ENCODE data around the gene MRPL48.
A peak's percentile ranks its signal among the peaks of the same experiment; 100 is the strongest.

Gene MRPL48

DNA sequence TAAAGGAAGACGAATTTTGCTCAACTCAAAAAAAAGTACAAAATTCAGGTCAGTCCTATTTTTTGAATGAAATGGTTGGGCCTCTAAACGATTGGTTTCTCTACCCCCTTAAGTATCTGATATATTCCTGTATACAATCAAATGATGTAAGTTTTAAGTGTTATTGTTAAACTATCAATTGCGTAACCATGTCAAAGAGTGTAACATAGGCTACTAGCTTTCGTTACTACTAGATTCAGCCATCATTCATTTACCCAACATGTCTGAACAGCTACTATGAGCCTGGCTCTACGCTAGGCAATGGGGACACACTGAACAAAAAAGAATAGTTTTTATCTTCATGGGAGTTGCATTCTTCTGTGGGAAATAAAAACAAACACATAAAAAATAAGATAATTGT is 30.1 kb upstream of the MRPL48 start:
- Histone ChIP-seq H3K27me3 (ENCODE audit: control insufficient read depth in 3 of 3, insufficient read depth in 3 of 3, low read depth in 1 of 3, low read length in 3 of 3) (no peaks in the 10 kb centered on the region), H3K79me1 (ENCODE audit: low read depth, low read length) (no peaks in the 10 kb centered on the region), H3K27ac (replicated peaks; ENCODE audit: low read length) (no peak overlapping the region), H3K4me3 (ENCODE audit: low read length in 2 of 2) (no peak overlapping the region), H2BK120ac (ENCODE audit: low read depth, low read length) (no peak overlapping the region), H3K4me2 (ENCODE audit: insufficient read depth, low read length, poor library complexity, severe bottlenecking) (no peak overlapping the region), H3K18ac (ENCODE audit: low read length) (no peak overlapping the region), H3K14ac (ENCODE audit: low read length) (no peak overlapping the region), H3K36me3 (replicated peaks in 1 of 2; ENCODE audit: control insufficient read depth in 2 of 2, insufficient read depth in 2 of 2, low read length in 2 of 2) (peaks cover 0 to 8% of the 10 kb centered on the region in 2 donors), H3K4me1 (ENCODE audit: control insufficient read depth in 2 of 2, insufficient read depth in 1 of 2, low read depth in 1 of 2, low read length in 2 of 2) (peaks cover 3 to 7% of the 10 kb centered on the region in 2 donors), H2BK5ac (ENCODE audit: low read length) (no peak overlapping the region), H4K8ac (ENCODE audit: low read depth, low read length) (no peak overlapping the region), H3K9me3 (replicated peaks in 1 of 2; ENCODE audit: control insufficient read depth in 2 of 2, insufficient read depth in 1 of 2, low read depth in 1 of 2, low read length in 2 of 2) (no peaks in the 10 kb centered on the region), H2BK15ac (ENCODE audit: low read length) (no peak overlapping the region), H2AK5ac (ENCODE audit: low read depth, low read length) (no peak overlapping the region), H2AFZ (ENCODE audit: low read length) (no peak overlapping the region), H3K4ac (ENCODE audit: low read length) (no peak overlapping the region), H3K23ac (ENCODE audit: low read depth, low read length, poor library complexity) (no peak overlapping the region), H3K9ac (ENCODE audit: low read depth, low read length, poor library complexity) (no peak overlapping the region), H2BK12ac (ENCODE audit: low read length) (no peak overlapping the region), H4K91ac (ENCODE audit: low read depth, low read length, poor library complexity) (no peak overlapping the region)
- no CpG with 5 or more reads among the region's 5 CpGs for WGBS, 2 donors (ENCODE audit: extremely low coverage in 2 of 2, insufficient read length in 2 of 2, insufficient replicate concordance in 1 of 2)
- DNase-seq (ENCODE audit: low spot score): no peak

DNA sequence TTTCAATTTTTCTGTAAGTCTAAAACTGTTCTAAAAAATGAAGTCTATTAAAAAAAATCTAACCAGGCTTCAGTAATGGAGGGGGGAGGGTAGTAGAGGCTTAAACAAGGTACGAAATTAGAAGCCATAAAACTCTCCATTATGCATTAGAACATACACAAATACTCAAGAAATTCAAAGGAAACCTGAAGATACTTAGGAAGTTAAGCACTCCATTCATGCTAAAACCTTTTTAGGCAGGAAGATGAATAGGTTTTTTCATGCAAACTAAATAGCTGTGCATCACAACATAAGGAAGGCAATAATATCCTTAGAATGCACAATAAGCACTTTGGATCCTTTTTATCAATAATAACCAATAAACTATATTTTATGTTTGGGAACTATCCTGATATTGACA is 29.2 kb upstream of the MRPL48 start:
- no peak overlapping the region for H4K8ac ChIP-seq (ENCODE audit: low read depth, low read length)
- no peak overlapping the region for H3K18ac ChIP-seq (ENCODE audit: low read length)
- no peak overlapping the region for H2BK15ac ChIP-seq (ENCODE audit: low read length)
- peaks cover 3 to 7% of the 10 kb centered on the region in 2 donors for H3K4me1 ChIP-seq (ENCODE audit: control insufficient read depth in 2 of 2, insufficient read depth in 1 of 2, low read depth in 1 of 2, low read length in 2 of 2)
- WGBS, 2 donors (ENCODE audit: extremely low coverage in 2 of 2, insufficient read length in 2 of 2, insufficient replicate concordance in 1 of 2): no CpG with 5 or more reads among the region's 1 CpG
- H3K9ac ChIP-seq (ENCODE audit: low read depth, low read length, poor library complexity): no peak overlapping the region
- H2BK120ac ChIP-seq (ENCODE audit: low read depth, low read length): no peak overlapping the region
- no peak overlapping the region for H3K4me2 ChIP-seq (ENCODE audit: insufficient read depth, low read length, poor library complexity, severe bottlenecking)
- no peak overlapping the region for H2BK12ac ChIP-seq (ENCODE audit: low read length)
- H3K27ac ChIP-seq (replicated peaks; ENCODE audit: low read length): no peak overlapping the region
- no peak overlapping the region for H3K14ac ChIP-seq (ENCODE audit: low read length)
- no peaks in the 10 kb centered on the region for H3K9me3 ChIP-seq (replicated peaks in 1 of 2; ENCODE audit: control insufficient read depth in 2 of 2, insufficient read depth in 1 of 2, low read depth in 1 of 2, low read length in 2 of 2)
- H3K36me3 ChIP-seq (replicated peaks in 1 of 2; ENCODE audit: control insufficient read depth in 2 of 2, insufficient read depth in 2 of 2, low read length in 2 of 2): peaks cover 0 to 8% of the 10 kb centered on the region in 2 donors
- H3K27me3 ChIP-seq (ENCODE audit: control insufficient read depth in 3 of 3, insufficient read depth in 3 of 3, low read depth in 1 of 3, low read length in 3 of 3): no peaks in the 10 kb centered on the region
- no peak overlapping the region for H3K23ac ChIP-seq (ENCODE audit: low read depth, low read length, poor library complexity)
- H3K4ac ChIP-seq (ENCODE audit: low read length): no peak overlapping the region
- no peak overlapping the region for H2BK5ac ChIP-seq (ENCODE audit: low read length)
- no peak overlapping the region for H2AK5ac ChIP-seq (ENCODE audit: low read depth, low read length)
- no peak overlapping the region for H2AFZ ChIP-seq (ENCODE audit: low read length)
- no peak overlapping the region for H4K91ac ChIP-seq (ENCODE audit: low read depth, low read length, poor library complexity)
- DNase-seq (ENCODE audit: low spot score): no peak
- peak overlapping the region in 1 of 2 donors; percentile 63 for H3K4me3 ChIP-seq (ENCODE audit: low read length in 2 of 2)
- no peaks in the 10 kb centered on the region for H3K79me1 ChIP-seq (ENCODE audit: low read depth, low read length)

DNA sequence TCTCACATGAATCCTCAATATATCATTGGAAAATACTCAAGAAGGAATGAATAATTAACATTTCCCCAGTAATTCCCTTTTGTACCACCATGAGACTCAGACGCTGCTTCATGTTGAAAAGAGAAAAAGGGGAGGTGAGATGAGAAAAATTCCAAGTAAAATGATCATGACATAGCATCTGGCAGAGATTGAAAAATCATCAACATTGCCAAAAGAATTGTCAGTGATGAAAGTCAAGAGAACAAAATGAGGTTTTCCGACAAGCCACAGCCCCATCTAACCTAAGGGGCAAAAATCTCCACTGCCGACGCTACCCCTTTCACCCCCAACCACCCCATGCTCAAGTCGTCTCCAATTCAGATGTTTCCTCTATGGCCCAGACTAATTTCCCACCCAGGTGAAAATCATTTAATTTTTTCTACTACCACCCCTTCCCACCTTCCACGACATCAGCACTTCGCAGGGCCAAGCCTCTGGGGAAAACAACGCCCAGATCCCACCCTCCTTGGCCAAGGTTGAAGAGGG is 28.0 kb upstream of the MRPL48 start:
- Histone ChIP-seq H2AFZ (ENCODE audit: low read length) (peak overlapping the region; percentile 85), H3K4me2 (ENCODE audit: insufficient read depth, low read length, poor library complexity, severe bottlenecking) (peak overlapping the region; percentile 69), H3K9me3 (replicated peaks in 1 of 2; ENCODE audit: control insufficient read depth in 2 of 2, insufficient read depth in 1 of 2, low read depth in 1 of 2, low read length in 2 of 2) (no peaks in the 10 kb centered on the region), H3K23ac (ENCODE audit: low read depth, low read length, poor library complexity) (no peak overlapping the region), H3K14ac (ENCODE audit: low read length) (no peak overlapping the region), H3K4ac (ENCODE audit: low read length) (no peak overlapping the region), H2AK5ac (ENCODE audit: low read depth, low read length) (peak overlapping the region; percentile 70), H3K4me1 (ENCODE audit: control insufficient read depth in 2 of 2, insufficient read depth in 1 of 2, low read depth in 1 of 2, low read length in 2 of 2) (peaks cover 4 to 7% of the 10 kb centered on the region in 2 donors), H3K27ac (replicated peaks; ENCODE audit: low read length) (no peak overlapping the region), H2BK12ac (ENCODE audit: low read length) (no peak overlapping the region), H3K4me3 (ENCODE audit: low read length in 2 of 2) (peak overlapping the region; percentile 63 to 96), H3K9ac (ENCODE audit: low read depth, low read length, poor library complexity) (peak overlapping the region; percentile 99), H3K36me3 (replicated peaks in 1 of 2; ENCODE audit: control insufficient read depth in 2 of 2, insufficient read depth in 2 of 2, low read length in 2 of 2) (no peaks in the 10 kb centered on the region), H4K91ac (ENCODE audit: low read depth, low read length, poor library complexity) (no peak overlapping the region), H4K8ac (ENCODE audit: low read depth, low read length) (no peak overlapping the region), H3K18ac (ENCODE audit: low read length) (peak overlapping the region; percentile 99), H2BK5ac (ENCODE audit: low read length) (no peak overlapping the region), H2BK15ac (ENCODE audit: low read length) (no peak overlapping the region), H3K27me3 (ENCODE audit: control insufficient read depth in 3 of 3, insufficient read depth in 3 of 3, low read depth in 1 of 3, low read length in 3 of 3) (no peaks in the 10 kb centered on the region), H3K79me1 (ENCODE audit: low read depth, low read length) (no peaks in the 10 kb centered on the region), H2BK120ac (ENCODE audit: low read depth, low read length) (no peak overlapping the region)
- DNase-seq (ENCODE audit: low spot score): no peak
- no CpG with 5 or more reads among the region's 8 CpGs for WGBS, 2 donors (ENCODE audit: extremely low coverage in 2 of 2, insufficient read length in 2 of 2, insufficient replicate concordance in 1 of 2)

DNA sequence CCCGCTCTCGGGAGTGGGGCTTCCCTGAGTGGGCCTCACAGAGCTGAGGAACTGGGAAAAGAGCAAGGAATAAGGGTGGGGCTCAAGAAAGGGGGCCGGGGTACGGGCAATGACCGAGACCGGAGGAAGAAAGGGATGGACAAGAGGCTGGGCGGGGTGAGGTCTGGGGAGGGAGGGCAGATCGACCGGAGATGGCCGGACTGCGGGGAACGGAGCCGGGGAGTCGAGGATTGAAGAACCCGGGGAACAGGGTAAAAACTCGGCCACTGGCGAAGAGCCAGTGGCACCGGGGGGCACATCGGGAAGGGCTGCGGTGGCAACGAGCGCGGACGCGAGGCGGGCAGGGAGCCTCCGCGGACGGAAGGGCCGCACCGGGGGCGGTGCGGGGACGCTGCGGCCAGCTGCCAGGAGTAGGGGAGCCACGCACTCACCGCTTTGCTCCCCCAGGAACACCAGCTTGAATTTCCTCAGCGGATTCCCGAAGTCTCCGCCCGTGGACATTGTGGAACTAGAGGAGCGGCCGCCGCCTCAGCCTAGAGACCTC is 27.5 kb upstream of the MRPL48 start:
- Histone ChIP-seq H3K79me1 (ENCODE audit: low read depth, low read length) (no peaks in the 10 kb centered on the region), H3K23ac (ENCODE audit: low read depth, low read length, poor library complexity) (peak overlapping the region; percentile 76), H3K4me3 (ENCODE audit: low read length in 2 of 2) (peak overlapping the region; percentile 63 to 96), H4K91ac (ENCODE audit: low read depth, low read length, poor library complexity) (no peak overlapping the region), H2BK120ac (ENCODE audit: low read depth, low read length) (no peak overlapping the region), H3K27ac (replicated peaks; ENCODE audit: low read length) (peak overlapping the region; percentile 91), H4K8ac (ENCODE audit: low read depth, low read length) (no peak overlapping the region), H3K4me2 (ENCODE audit: insufficient read depth, low read length, poor library complexity, severe bottlenecking) (peak overlapping the region; percentile 69), H2BK5ac (ENCODE audit: low read length) (peak overlapping the region; percentile 97), H3K14ac (ENCODE audit: low read length) (peak overlapping the region; percentile 79), H2BK12ac (ENCODE audit: low read length) (no peak overlapping the region), H3K4me1 (ENCODE audit: control insufficient read depth in 2 of 2, insufficient read depth in 1 of 2, low read depth in 1 of 2, low read length in 2 of 2) (peaks cover 4 to 7% of the 10 kb centered on the region in 2 donors), H3K27me3 (ENCODE audit: control insufficient read depth in 3 of 3, insufficient read depth in 3 of 3, low read depth in 1 of 3, low read length in 3 of 3) (no peaks in the 10 kb centered on the region), H2AK5ac (ENCODE audit: low read depth, low read length) (peak overlapping the region; percentile 70), H2BK15ac (ENCODE audit: low read length) (peak overlapping the region; percentile 88), H3K9ac (ENCODE audit: low read depth, low read length, poor library complexity) (peak overlapping the region; percentile 99), H3K4ac (ENCODE audit: low read length) (peak overlapping the region; percentile 91), H3K9me3 (replicated peaks in 1 of 2; ENCODE audit: control insufficient read depth in 2 of 2, insufficient read depth in 1 of 2, low read depth in 1 of 2, low read length in 2 of 2) (no peaks in the 10 kb centered on the region), H2AFZ (ENCODE audit: low read length) (peak overlapping the region; percentile 85), H3K36me3 (replicated peaks in 1 of 2; ENCODE audit: control insufficient read depth in 2 of 2, insufficient read depth in 2 of 2, low read length in 2 of 2) (no peaks in the 10 kb centered on the region), H3K18ac (ENCODE audit: low read length) (peak overlapping the region; percentile 99)
- WGBS, 2 donors (ENCODE audit: extremely low coverage in 2 of 2, insufficient read length in 2 of 2, insufficient replicate concordance in 1 of 2): no CpG with 5 or more reads among the region's 44 CpGs
- DNase-seq (ENCODE audit: low spot score): no peak
